Stomach (tissue), 9 donors: ENCODE results near the gene COPE. TPM values are rescaled to one million over a fixed set of nuclear protein-coding genes. Genes with fewer than 3 reads are reported as not detected.

Experiments
- DNase-seq, 2 donors: peaks; one replicate each; pipeline versions ENCODE4 v3.0.0 to v3.0.0-alpha.2; 2013 to 2019
- H3K27ac ChIP-seq, 5 donors: fragments of 200-600 bp in 4 of 5; sonication (generic) in 4 of 5; one replicate each; pipeline ENCODE4 v1.5.1; 2013 to 2019; ENCODE audit warnings: mild to moderate bottlenecking in 1 of 5, moderate library complexity in 1 of 5
- H3K27me3 ChIP-seq, 3 donors: fragments of 200-600 bp; sonication (generic); one replicate each; pipeline ENCODE4 v1.5.1; 2017 to 2019; ENCODE audit warnings: mixed run types in 1 of 3
- H3K36me3 ChIP-seq, 4 donors: fragments of 200-600 bp; sonication (generic); 1 replicate in 3 of 4; 2 replicates in 1 of 4; pipeline ENCODE4 v1.5.1; 2016 to 2019
- H3K4me1 ChIP-seq, 4 donors: fragments of 200-600 bp; sonication (generic); one replicate each; pipeline ENCODE4 v1.5.1; 2016 to 2019
- H3K4me3 ChIP-seq, 4 donors: fragments of 200-600 bp; sonication (generic) in 3 of 4; one replicate each; pipeline ENCODE4 v1.5.1; 2016 to 2019; ENCODE audit warnings: mild to moderate bottlenecking in 1 of 4
- H3K9me3 ChIP-seq, 4 donors: fragments of 200-600 bp; sonication (generic); one replicate each; pipeline ENCODE4 v1.5.1; 2016 to 2019
- EP300 ChIP-seq: sonication (generic); formaldehyde crosslinking; IDR thresholded peaks from one replicate; pipeline ENCODE4 v1.6.1; 2017; ENCODE audit warnings: antibody characterized with exemption
- POLR2A ChIP-seq, 4 donors: fragments of 450-650 bp; IDR thresholded peaks; one replicate each; pipeline ENCODE4 v1.6.1; 2016; ENCODE audit warnings: antibody characterized with exemption in 4 of 4, control low read depth in 2 of 4, mild to moderate bottlenecking in 1 of 4, moderate library complexity in 1 of 4
- POLR2AphosphoS5 ChIP-seq, 3 donors: sonication (generic); formaldehyde crosslinking; IDR thresholded peaks; one replicate each; pipeline ENCODE4 v1.6.1; 2016; ENCODE audit warnings: antibody characterized with exemption in 3 of 3
- WGBS, 5 donors: extraction: QIAGEN DNeasy Blood & Tissue Kit in 3 of 5; methylation state at CpG; one replicate each; pipeline versions ENCODE4 v1.1.5 to v1.1.7; 2013 to 2018; 5-methylcytosine and 5-hydroxymethylcytosine counted together
- intact Hi-C: fragments of 100-400 bp; cut with DNase I; formaldehyde crosslinking; loops from one replicate; pipeline ENCODE4 v1.15.1; 2023; ENCODE audit warnings: low total_unique reads
- polyA plus RNA-seq, 3 donors: library from polyadenylated mRNA; stranded (reverse); fragments of 200-250 nt; gene quantifications; one replicate each; pipeline ENCODE4 v1.2.3, GENCODE V29; 2013
- total RNA-seq, 5 donors: library from RNA; depleted of rRNA; stranded (reverse); fragments of >200 nt; gene quantifications; one replicate each; pipeline versions ENCODE4 v1.1.0 to v1.2.3, GENCODE V29; 2014 to 2016
- TF ChIP-seq, protein P1 (sequence below), 7 experiments: fragments of 450-650 bp in 4 of 7; fragments of 200-600 bp in 3 of 7; sonication (generic) in 3 of 7; IDR thresholded peaks; one replicate each; pipeline ENCODE4 v1.5.1; 2016 to 2019; ENCODE audit warnings: antibody characterized with exemption in 7 of 7, control low read depth in 2 of 7, mild to moderate bottlenecking in 1 of 7
- donor health status: healthy with polysubstance abuse.
- donor health status: Bipolar disorder and iron deficiency.
- donor health status: healthy.

Gene COPE
- total and polyA plus RNA-seq, 8 donors, result 76.7 to 283 (median 209) TPM

DNA sequence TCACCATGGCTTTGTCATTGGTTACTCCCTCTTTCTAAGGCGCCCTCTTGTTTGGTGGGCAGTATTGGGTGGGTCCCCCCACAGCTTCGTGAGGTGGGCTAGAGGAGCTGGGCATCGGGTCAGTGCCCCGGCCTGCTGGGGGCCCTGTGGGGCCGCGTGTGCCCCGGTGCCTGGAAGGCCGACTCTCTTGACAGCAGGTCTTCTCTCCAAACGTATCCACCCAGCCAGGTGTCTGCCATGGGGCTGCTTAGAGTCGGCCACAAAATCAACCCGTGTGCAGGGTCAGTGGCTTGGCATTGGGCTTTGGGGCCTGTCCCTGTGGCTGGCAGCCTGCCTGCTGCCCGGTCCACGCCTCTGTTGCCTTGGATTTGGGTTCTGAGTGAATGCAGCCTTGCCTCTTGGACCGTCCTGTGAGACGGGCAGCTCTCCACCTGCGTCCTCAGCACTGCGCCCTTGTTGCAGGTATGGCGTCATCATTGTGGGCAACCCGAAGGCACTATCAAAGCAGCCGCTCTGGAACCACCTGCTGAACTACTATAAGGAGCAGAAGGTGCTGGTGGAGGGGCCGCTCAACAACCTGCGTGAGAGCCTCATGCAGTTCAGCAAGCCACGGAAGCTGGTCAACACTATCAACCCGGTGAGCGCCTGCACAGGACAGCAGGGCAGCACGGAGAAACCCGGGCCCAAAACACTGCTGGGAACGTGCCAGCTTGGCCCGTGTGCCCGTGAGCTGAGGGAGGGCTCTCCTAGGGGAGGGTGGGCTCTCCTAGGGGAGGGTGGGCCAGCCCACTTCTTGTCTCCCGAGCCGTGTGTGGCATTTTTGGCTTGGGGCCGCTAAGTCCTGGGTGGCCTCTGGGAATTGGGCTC, 56.0 kb downstream of the COPE start:
- H3K9me3 ChIP-seq, result no peaks in the 10 kb centered on the region
- no peak for TF ChIP-seq EP300
- no peak for TF ChIP-seq POLR2AphosphoS5 (IDR thresholded peaks at IDR 0.05)
- no peak for TF ChIP-seq POLR2A (IDR thresholded peaks at IDR 0.05)
- TF ChIP-seq, protein P1, sequence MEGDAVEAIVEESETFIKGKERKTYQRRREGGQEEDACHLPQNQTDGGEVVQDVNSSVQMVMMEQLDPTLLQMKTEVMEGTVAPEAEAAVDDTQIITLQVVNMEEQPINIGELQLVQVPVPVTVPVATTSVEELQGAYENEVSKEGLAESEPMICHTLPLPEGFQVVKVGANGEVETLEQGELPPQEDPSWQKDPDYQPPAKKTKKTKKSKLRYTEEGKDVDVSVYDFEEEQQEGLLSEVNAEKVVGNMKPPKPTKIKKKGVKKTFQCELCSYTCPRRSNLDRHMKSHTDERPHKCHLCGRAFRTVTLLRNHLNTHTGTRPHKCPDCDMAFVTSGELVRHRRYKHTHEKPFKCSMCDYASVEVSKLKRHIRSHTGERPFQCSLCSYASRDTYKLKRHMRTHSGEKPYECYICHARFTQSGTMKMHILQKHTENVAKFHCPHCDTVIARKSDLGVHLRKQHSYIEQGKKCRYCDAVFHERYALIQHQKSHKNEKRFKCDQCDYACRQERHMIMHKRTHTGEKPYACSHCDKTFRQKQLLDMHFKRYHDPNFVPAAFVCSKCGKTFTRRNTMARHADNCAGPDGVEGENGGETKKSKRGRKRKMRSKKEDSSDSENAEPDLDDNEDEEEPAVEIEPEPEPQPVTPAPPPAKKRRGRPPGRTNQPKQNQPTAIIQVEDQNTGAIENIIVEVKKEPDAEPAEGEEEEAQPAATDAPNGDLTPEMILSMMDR (IDR thresholded peaks at IDR 0.05), result no peak
- 84 to 90% (median 88%) methylated on average over 19 to 33 of the region's 33 CpGs for WGBS, 5 donors
- no peak overlapping the region for H3K4me3 ChIP-seq
- peaks cover 0 to 29% (median 11%) of the 10 kb centered on the region in 4 donors for H3K4me1 ChIP-seq
- DNase-seq, result no peak
- peaks cover 0 to under 1% (median 0%) of the 10 kb centered on the region in 3 donors for H3K27me3 ChIP-seq
- no peak overlapping the region for H3K27ac ChIP-seq
- intact Hi-C loops, result no loop called here
- H3K36me3 ChIP-seq, result peaks cover 87 to 100% (median 100%) of the 10 kb centered on the region in 4 donors

DNA sequence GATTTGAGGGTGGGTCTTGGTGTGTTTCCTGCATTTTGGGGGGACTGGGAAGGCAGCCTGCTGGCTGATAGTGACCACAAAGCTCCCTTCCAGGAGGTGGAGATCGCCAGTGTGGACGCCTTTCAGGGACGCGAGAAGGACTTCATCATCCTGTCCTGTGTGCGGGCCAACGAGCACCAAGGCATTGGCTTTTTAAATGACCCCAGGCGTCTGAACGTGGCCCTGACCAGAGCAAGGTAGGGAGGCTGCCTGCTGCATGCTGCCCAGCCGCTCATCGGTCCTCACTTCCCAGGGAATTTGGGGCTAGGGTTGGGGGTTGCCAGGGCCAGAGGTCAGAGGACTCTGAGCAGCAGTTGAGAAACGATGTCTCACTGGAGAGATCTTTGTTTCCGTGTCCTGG, 57.3 kb downstream of the COPE start:
- no peak overlapping the region for H3K27ac ChIP-seq
- whole genome bisulfite sequencing, 5 donors, result 91 to 96% (median 92%) methylated on average over 9 to 12 of the region's 12 CpGs
- peaks cover 0 to 22% (median 10%) of the 10 kb centered on the region in 4 donors for H3K4me1 ChIP-seq
- H3K4me3 ChIP-seq, result no peak overlapping the region
- intact Hi-C loops, result no loop called here
- H3K36me3 ChIP-seq, result peaks cover 89 to 100% (median 100%) of the 10 kb centered on the region in 4 donors
- no peak for DNase-seq
- no peaks in the 10 kb centered on the region for H3K9me3 ChIP-seq
- no peaks in the 10 kb centered on the region for H3K27me3 ChIP-seq
- TF ChIP-seq, protein P1 (IDR thresholded peaks at IDR 0.05), result no peak
- TF ChIP-seq POLR2A (IDR thresholded peaks at IDR 0.05), result no peak
- TF ChIP-seq POLR2AphosphoS5 (IDR thresholded peaks at IDR 0.05), result no peak
- no peak for TF ChIP-seq EP300

DNA sequence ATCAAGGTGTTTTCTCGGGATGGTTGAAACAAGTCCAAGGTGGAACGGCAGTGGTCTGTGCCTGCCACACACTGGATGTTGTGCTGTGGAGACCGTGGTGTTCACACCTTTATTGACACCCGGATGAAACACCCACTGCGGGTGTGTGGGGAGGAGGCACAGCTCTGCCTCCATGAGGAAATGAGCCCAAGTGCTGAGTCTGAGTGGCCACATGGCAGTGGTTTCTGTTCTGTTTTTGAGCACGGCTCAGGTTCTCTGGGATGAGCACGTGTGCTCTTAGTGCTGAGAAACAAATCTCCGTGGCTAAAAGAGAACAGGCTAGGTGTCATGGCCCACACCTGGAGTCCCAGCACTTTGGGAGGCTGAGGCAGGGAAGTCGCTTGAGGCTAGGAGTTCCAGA, 58.0 kb downstream of the COPE start:
- H3K4me1 ChIP-seq, result peaks cover 0 to 15% (median 7%) of the 10 kb centered on the region in 4 donors
- intact Hi-C loops, result no loop called here
- H3K9me3 ChIP-seq, result no peaks in the 10 kb centered on the region
- no peak overlapping the region for H3K27ac ChIP-seq
- TF ChIP-seq EP300, result no peak
- TF ChIP-seq POLR2AphosphoS5 (IDR thresholded peaks at IDR 0.05), result no peak
- TF ChIP-seq, protein P1 (IDR thresholded peaks at IDR 0.05), result no peak
- no peak for TF ChIP-seq POLR2A (IDR thresholded peaks at IDR 0.05)
- WGBS, 5 donors, result 69 to 82% (median 77%) methylated on average over 8 to 9 of the region's 9 CpGs
- H3K27me3 ChIP-seq, result no peaks in the 10 kb centered on the region
- peaks cover 94 to 100% (median 100%) of the 10 kb centered on the region in 4 donors for H3K36me3 ChIP-seq
- no peak for DNase-seq
- H3K4me3 ChIP-seq, result no peak overlapping the region

DNA sequence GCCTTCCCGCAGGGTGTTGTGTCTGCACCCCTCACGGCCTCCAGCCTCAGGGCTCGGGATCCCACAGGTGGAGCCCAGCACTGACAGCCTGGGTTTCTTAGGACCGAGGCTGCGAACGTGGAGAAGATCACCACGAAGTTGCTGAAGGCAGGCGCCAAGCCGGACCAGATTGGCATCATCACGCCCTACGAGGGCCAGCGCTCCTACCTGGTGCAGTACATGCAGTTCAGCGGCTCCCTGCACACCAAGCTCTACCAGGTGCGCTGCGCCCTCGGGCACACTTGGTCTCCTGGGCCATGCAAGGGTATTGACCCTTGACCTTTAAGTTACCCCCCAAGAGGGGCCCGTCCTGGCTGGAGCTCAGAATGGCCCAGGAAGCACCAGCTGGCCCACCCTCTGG, 58.5 kb downstream of the COPE start:
- Histone ChIP-seq H3K4me3 (no peak overlapping the region), H3K36me3 (peaks cover 95 to 100% (median 100%) of the 10 kb centered on the region in 4 donors), H3K4me1 (peaks cover 0 to 13% (median 7%) of the 10 kb centered on the region in 4 donors), H3K9me3 (no peaks in the 10 kb centered on the region), H3K27me3 (no peaks in the 10 kb centered on the region), H3K27ac (no peak overlapping the region)
- intact Hi-C loops, result no loop called here
- no peak for DNase-seq
- TF ChIP-seq POLR2AphosphoS5 (IDR thresholded peaks at IDR 0.05) (no peak), POLR2A (IDR thresholded peaks at IDR 0.05) (no peak), EP300 (no peak)
- WGBS, 5 donors, result 84 to 93% (median 91%) methylated on average over 3 to 17 of the region's 17 CpGs
